SH-SY5Y (cell line): Measurements from ENCODE around the gene EPHX1.

Source experiments
- GATA2 ChIP-seq: IDR thresholded peaks from 2 replicates; pipeline ENCODE4 v1.6.1; 2011; ENCODE audit warnings: mild to moderate bottlenecking, low read depth, low read length
- GATA3 ChIP-seq: IDR thresholded peaks from 2 replicates; pipeline ENCODE4 v1.6.1; 2011; ENCODE audit warnings: low read depth, mild to moderate bottlenecking, low read length, moderate library complexity

- no peak for TF ChIP-seq GATA3
- TF ChIP-seq GATA2: no peak
Measured at GRCh38 chr1:225769687-225770086, 40.2 kb upstream of the EPHX1 start.
